ENCODE results near the gene ZNF609.
A peak's percentile ranks its signal among the peaks of the same experiment; 100 is the strongest.
"Not testable (repeated sequence)": the region's sequence is repeated elsewhere in the genome, so short reads cannot be mapped to it uniquely, and the experiment has no call there.

The ZNF609 gene

GRCh38 chr15:64589435-64590084 lies 129.2 kb downstream of the ZNF609 start:
- DNase-seq: no peak

DNA sequence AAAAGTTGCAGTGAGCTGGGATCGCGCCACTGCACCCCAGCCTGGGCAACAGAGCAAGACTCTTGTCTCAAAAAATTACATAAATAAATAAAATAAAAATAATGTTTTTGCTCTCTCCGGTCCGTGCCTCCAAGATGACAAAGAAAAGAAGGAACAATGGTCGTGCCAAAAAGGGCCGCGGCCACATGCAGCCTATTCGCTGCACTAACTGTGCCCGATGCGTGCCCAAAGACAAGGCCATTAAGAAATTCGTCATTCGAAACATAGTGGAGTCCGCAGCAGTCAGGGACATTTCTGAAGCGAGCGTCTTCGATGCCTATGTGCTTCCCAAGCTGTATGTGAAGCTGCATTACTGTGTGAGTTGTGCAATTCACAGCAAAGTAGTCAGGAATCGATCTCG lies 132.5 kb downstream of the ZNF609 start:
- DNase-seq: not testable (repeated sequence)

DNA sequence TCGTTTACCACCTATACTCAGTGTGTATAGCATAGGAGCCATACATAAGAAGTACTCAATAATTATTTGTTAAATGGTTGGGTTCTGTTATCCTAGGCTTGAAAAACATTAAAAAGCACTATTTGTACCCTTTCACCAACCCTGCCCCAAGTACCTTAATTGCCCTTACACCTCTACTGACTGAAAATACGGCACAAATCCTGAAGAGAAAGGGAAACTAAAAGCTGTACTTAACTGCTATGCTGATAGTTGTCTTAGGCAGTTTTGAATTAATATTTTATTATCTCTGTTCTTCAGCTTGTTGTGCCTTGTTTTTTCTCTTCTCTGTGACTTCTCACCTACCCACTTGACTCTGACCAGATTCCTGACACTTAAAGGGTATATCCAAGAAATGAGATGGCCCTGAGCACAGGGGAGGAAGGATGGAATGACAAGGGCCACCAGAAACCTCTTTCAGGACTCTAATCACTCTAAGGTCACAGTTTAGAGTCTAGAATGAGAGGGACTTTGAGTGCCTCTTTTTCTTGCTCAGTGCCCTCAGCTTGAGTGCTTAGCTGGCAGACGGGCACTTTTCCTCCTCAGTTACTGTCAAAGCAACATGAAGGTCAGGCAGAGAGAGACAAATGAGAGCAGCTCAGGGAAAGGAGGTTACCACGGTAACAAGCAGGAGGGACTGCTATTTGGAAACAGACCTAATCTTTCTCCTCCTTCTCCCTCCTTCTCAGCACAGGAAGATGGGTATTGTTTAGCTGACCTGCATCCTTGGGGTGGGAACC lies 136.5 kb downstream of the ZNF609 start:
- peak; percentile 45 for DNase-seq

DNA sequence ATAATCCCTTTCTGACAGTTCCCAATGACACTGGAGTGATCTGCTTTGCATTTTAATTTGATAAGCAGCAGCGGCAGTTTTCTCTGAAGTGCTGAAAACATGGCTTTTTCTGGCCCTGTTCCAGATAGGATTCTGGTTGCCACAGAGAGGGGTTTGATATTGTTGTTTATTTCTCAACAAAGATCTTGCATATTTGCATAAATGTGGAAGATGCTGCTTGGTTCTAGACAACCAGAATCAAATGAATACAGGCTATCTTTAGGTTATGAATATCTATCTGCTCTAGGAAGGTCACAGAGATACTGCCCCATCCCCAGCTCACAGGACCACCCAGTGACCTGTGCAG lies 137.1 kb downstream of the ZNF609 start:
- no peak for DNase-seq

- no peak for DNase-seq
These were observed 138.8 kb downstream of the ZNF609 start for GRCh38 chr15:64599226-64599625.

DNA sequence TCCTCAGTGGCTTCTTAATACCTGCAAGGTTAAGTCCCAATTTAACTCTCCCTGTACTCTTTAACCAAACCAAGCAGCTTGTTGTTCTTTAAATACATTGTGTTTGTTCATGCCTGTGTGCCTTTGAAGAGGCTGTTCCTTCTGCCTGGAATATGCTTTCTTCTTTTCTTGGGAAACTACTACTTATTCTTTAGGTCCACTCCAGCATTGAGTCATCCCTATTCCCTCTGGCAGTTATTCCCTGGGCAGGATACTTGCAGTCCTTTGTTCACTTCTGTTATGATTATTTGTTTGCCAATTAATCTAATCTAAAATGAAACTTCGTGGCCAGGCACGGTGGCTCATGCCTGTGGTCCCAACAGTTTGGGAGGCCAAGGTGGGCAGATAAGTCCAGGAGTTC lies 139.3 kb downstream of the ZNF609 start:
- no peak for DNase-seq

- DNase-seq: no peak
These were observed 140.4 kb downstream of the ZNF609 start for GRCh38 chr15:64600794-64601193.

GRCh38 chr15:64604319-64604718 lies 143.9 kb downstream of the ZNF609 start:
- no peak for DNase-seq

GRCh38 chr15:64607416-64607815 lies 147.0 kb downstream of the ZNF609 start:
- DNase-seq: not testable (repeated sequence)

DNA sequence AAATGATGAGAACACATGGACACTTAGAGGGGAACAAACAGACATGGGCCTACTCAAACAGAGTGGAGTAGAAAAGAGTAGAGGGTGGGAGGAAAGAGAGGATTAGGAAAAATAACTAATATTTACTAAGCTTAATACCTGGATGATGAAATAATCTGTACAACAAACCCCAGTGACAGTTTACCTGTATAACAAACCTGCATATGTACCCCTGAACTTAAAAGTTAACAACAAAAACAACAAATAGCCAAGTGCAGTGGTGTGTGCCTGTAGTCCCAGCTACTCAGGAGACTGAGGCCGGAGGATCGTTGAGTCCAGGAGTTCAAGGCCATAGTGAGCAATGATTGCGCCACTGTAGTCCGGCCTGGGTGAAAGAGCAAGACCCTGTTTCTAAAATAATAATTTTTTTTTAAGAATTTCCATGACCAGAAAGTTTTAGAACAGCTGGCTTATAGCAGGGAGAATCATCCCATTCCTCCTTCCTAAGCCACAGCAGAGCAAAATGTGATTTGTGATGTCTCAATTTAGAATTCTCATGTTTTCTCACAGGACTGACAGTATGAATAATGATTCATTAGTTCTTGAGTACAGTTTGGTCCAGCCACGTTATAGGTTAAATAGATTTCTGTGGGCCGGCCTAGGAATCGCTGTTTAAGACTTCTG lies 150.0 kb downstream of the ZNF609 start:
- no peak for DNase-seq

DNA sequence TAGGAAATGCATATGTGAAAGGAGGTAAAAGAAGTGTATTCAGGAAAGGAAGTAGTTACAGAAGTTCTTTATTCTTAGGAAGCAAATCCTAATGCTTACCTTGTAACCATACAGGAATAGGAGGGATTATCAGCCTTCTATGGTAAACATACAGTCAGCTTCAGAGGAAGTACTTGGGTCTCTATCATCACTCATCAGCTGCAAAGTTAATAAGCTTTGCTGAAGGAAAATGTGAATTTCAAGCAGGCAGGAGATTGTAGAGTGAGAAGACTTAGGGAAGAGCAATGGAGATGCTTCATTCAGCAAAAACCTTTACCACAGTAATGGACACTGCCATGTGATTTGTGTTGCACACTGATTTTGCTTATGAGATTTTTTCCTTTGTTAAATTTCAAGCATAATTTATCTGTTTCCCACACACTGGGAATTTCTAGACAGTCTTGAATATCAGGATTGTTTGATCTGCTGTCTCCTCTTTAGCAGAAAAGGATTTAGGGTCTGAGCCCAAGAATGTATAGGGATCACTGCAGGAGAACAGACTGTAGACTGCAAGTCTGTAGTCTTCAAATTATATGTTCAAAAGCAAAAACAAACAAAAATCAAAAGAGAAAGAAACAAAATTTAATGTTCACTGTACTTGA lies 150.8 kb downstream of the ZNF609 start:
- DNase-seq: no peak

GRCh38 chr15:64614519-64614918 lies 154.1 kb downstream of the ZNF609 start:
- no peak for DNase-seq

- DNase-seq: no peak
These were observed 157.3 kb downstream of the ZNF609 start for GRCh38 chr15:64617727-64618126.

- no peak for DNase-seq
These were observed 157.8 kb downstream of the ZNF609 start for GRCh38 chr15:64618138-64618537.

DNA sequence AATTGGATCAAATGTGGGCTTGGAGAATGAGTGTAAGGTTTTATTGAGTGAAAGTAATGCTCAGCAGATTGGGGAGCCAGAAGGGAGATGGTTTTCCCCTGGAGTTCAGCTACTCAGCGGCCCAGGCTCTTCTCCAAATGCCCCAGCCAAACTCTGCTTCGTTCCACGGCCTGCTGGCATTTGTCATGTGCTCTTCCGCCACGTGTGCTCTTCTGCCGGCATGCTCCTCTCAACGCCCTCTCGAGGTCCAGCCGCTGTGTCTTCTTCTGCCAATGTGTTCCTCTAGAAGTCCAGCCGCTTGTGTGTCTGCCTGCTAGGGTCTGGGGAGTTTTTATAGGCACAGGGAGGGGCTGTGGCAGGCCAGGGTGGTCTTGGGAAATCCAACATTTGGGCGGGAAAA lies 158.2 kb downstream of the ZNF609 start:
- no peak for DNase-seq

DNA sequence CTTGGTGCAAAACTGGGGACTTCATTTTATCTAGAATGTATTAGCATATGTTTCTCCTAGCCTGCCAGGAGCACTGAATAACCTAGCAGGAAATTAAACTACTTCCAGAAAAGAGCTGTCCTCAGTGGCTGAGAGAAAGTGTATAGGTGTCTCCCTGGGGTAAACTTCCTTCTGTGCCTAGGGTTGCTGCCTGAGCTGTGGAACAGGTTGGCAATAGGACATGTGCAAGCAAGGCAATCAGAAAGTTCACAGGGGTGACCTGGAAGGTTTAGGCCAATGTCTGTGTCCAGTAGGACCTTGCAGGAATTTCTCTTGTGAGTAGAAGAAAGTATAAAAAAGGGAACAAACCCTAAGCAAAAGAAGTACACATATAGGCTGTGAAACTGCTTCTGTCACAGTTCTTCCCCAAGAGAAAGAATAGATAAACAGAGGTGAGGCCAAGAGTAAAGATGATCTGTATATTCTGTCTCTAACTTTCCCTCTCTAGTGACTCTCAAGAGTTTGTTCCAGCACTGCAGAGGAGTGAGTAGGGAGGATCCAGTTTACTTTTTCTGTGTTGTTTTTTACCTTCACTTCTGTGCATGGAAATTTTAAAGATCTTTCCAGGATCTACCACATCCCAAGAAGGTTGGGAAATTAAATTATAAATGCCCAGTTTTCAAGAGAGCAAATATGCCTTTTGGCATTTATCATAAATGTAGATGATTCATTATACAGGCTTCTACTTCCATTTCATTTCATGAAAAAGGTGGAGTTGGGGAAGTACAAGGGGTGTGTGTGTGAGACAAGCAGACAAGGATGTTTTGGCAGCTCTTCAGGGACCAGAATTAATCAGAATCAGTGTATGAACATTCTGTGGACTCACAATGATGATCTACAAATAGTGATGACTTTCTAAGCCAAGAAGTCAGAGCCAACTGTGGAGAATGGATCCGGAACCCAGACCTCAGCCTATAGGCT lies 159.8 kb downstream of the ZNF609 start:
- peak; percentile 77 for DNase-seq

DNA sequence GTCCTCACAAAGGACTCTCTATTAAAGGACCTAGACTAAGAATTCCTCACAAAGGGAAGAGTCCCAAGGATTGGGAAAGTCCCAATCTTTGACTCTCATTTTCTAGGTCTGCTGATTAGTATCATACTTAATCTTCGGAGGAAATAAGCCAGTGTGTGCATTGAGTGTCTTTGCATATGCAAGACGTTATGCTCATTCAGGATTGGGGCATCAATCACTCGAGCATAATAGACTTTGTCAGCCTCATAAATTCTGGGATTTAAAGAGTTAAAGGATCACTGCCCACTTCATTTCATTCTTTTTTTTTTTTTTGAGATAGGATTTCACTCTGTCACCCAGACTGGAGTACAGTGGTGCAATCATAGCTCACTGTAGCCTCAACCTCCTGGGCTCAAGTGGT lies 160.7 kb downstream of the ZNF609 start:
- no peak for DNase-seq

DNA sequence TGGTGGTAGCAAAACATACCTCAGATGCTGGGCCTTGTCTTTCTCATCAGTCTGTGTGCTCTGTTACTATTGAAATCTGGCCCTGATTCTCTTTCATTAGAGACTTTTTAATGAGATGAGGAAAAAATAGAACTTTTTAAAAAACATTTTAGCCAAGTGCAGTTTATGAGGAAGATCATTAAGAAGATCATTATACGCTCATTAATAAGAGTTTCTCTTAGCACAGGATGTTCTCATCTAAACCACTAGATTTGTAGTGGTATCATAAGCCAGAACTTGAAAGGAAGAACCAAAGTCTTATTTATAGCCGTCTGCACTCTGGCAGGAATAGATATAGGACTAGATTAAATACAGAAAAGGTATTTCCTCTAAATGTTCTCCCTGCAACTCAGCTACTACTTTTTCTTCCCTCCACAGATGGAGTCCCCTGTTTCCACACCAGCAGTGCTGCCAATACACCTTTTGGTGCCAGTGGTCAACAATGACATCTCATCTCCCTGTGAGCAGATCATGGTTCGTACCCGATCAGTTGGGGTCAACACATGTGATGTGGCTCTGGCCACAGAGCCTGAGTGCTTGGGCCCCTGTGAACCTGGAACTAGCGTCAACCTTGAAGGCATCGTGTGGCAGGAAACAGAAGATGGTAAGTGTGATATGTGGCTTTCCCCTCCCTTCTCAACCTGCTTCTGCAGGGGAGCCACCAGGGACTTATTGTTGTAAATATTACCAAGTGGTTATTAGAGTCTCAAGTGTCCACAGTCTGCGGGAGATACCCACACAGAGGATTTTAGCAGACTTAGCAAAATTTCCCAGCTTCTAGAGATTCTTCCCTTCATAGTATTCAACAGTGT lies 162.3 kb downstream of the ZNF609 start:
- no peak for DNase-seq

DNA sequence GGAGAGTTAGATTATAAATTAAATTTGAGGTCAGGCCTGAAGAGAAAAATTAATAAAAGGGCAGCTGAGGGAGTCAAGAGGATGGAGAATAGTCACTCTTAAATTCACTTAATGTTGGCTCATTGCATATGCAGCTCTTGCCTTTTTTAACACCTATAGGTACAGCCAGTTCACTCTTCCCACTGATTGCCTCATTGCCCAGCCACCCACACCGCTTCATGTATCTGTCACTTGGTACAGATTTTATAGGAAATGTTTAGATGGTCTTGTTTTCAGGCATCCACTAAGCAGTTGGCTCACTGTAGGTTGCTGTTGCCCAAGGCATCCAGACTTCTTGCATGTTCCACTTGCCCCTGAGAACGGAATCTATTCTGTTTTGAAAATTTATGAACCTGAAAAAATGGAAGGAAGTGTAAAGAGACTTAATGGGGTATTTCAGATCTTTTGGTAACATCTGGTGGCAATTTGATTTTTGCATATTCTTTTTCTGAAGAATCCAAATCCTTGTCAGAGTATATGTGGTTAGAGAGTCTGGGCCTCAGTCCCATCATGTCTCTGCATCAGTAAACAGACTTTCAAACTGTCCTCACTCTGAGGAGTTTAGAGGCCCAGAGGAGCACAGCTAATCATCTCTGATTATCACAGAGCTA lies 163.1 kb downstream of the ZNF609 start:
- DNase-seq: peak; percentile 52

- no peak for DNase-seq
These were observed 163.9 kb downstream of the ZNF609 start for GRCh38 chr15:64624242-64624641.

- DNase-seq: no peak
These were observed 168.7 kb downstream of the ZNF609 start for GRCh38 chr15:64629063-64629462.
